HG02981 (cell line): Measurements from ENCODE around the gene RNLS.

Experiments
- ATAC-seq: cut with Tn5 transposase; IDR thresholded peaks from one replicate; pipeline ENCODE4 v1.9.1; 2021; ENCODE audit warnings: mild to moderate bottlenecking, moderate library complexity; ENCODE audit not compliant: unreplicated experiment

The RNLS gene

GRCh38 chr10:88347597-88348304, 235.4 kb downstream of the RNLS start:
- no peak for ATAC-seq

GRCh38 chr10:88347022-88347421, 236.1 kb downstream of the RNLS start:
- ATAC-seq, result no peak

- no peak for ATAC-seq
These were observed 236.8 kb downstream of the RNLS start for GRCh38 chr10:88346144-88346977.

GRCh38 chr10:88343761-88344484, 239.2 kb downstream of the RNLS start:
- ATAC-seq, result no peak

- ATAC-seq, result no peak
These were observed 240.3 kb downstream of the RNLS start for GRCh38 chr10:88342733-88343310.

GRCh38 chr10:88337134-88337533, 246.0 kb downstream of the RNLS start:
- ATAC-seq, result no peak

- ATAC-seq, result no peak
These were observed 246.8 kb downstream of the RNLS start for GRCh38 chr10:88336334-88336733.

- no peak for ATAC-seq
These were observed 249.9 kb downstream of the RNLS start for GRCh38 chr10:88333248-88333630.

GRCh38 chr10:88332503-88333247, 250.4 kb downstream of the RNLS start:
- ATAC-seq, result no peak

GRCh38 chr10:88330174-88330573, 252.9 kb downstream of the RNLS start:
- ATAC-seq, result no peak

- ATAC-seq, result no peak
These were observed 260.6 kb downstream of the RNLS start for GRCh38 chr10:88322324-88323063.

GRCh38 chr10:88319960-88320517, 263.1 kb downstream of the RNLS start:
- ATAC-seq, result no peak

GRCh38 chr10:88318803-88319202, 264.3 kb downstream of the RNLS start:
- ATAC-seq, result no peak

GRCh38 chr10:88317099-88317498, 266.0 kb downstream of the RNLS start:
- no peak for ATAC-seq

- ATAC-seq, result no peak
These were observed 266.7 kb downstream of the RNLS start for GRCh38 chr10:88316292-88316861.

GRCh38 chr10:88315755-88316154, 267.4 kb downstream of the RNLS start:
- no peak for ATAC-seq

- no peak for ATAC-seq
These were observed 268.8 kb downstream of the RNLS start for GRCh38 chr10:88314362-88314761.

- no peak for ATAC-seq
These were observed 269.2 kb downstream of the RNLS start for GRCh38 chr10:88313878-88314277.

GRCh38 chr10:88312855-88313254, 270.3 kb downstream of the RNLS start:
- ATAC-seq, result no peak
